ENCODE measurements around the gene DYRK1A. TPM values are rescaled to one million over a fixed set of nuclear protein-coding genes. Genes with fewer than 3 reads are reported as not detected.

Gene DYRK1A
- total and polyA plus RNA-seq, 2 experiments from 2014 or later, result 4.2 to 61.7 TPM

DNA sequence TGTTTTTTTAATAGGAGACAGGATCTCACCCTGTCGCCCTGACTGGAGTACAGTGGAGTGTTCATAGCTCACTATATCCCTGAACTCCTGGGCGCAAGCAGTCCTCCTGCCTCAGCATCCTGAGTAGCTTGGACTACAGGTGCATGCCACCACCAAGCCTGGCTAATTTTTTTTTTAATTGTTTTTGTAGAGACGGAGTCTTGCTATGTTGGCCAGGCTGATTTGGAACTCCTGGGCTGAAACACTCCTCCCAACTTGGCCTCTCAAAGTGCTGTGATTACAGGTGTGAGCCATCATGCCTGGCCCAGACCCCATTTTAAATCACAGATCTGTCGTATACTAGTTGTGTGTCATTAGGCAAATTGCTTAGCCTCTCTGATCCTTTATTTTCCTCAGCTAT, 161.1 kb downstream of the DYRK1A start:
- no peak for DNase-seq (ENCODE audit: low read depth in 1 of 2, low spot score in 1 of 2)
- Histone ChIP-seq H3K36me3 (no peaks in the 10 kb centered on the region), H3K27ac (no peak overlapping the region), H3K4me1 (ENCODE audit: low read depth) (peaks cover 12% of the 10 kb centered on the region), H3K27me3 (no peaks in the 10 kb centered on the region), H3K9me3 (ENCODE audit: low read depth) (no peaks in the 10 kb centered on the region), H3K4me3 (no peak overlapping the region)
- TF ChIP-seq, protein P1, sequence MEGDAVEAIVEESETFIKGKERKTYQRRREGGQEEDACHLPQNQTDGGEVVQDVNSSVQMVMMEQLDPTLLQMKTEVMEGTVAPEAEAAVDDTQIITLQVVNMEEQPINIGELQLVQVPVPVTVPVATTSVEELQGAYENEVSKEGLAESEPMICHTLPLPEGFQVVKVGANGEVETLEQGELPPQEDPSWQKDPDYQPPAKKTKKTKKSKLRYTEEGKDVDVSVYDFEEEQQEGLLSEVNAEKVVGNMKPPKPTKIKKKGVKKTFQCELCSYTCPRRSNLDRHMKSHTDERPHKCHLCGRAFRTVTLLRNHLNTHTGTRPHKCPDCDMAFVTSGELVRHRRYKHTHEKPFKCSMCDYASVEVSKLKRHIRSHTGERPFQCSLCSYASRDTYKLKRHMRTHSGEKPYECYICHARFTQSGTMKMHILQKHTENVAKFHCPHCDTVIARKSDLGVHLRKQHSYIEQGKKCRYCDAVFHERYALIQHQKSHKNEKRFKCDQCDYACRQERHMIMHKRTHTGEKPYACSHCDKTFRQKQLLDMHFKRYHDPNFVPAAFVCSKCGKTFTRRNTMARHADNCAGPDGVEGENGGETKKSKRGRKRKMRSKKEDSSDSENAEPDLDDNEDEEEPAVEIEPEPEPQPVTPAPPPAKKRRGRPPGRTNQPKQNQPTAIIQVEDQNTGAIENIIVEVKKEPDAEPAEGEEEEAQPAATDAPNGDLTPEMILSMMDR (IDR thresholded peaks at IDR 0.05; ENCODE audit: low read depth, low read length), result no peak

DNA sequence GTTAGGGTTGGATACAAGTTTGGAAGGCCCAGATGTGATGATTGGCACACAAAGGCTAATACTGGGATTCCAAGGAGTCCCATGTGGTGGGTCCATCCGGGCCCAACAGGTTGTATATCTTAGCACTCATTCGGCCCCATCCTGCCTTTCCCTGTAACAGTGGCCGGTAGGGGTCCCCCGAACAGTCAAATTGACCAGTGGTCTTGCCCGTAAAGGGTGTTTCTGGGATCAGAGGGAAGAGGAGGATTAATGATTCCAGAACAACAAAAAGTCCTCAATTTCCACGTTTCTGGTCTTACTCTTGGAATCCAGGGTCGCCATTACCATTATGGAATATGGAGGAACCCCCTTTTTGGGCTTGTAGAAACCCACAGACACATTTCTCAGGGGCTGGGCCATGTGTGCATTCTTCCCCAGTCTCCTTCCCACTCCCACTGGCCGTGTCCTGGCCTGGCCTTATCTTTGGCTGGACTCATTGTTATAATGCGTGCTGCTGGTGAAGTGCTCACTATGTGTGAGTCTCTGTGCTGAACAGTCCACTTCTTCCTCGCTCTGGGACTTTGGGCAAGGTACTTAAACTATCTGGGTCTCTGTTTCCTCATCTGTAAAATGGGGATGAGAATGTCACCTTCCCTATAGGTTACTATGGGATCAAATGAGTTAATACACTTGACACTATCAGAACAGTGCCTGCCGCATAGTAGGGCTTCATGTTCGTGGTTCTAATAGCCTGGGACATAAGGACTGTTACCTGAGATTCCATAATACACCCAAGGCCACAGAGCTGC, 161.8 kb downstream of the DYRK1A start:
- H3K4me3 ChIP-seq, result no peak overlapping the region
- no peaks in the 10 kb centered on the region for H3K9me3 ChIP-seq (ENCODE audit: low read depth)
- no peaks in the 10 kb centered on the region for H3K27me3 ChIP-seq
- TF ChIP-seq, protein P1 (IDR thresholded peaks at IDR 0.05; ENCODE audit: low read depth, low read length), result no peak
- H3K27ac ChIP-seq, result no peak overlapping the region
- no peak for DNase-seq (ENCODE audit: low read depth in 1 of 2, low spot score in 1 of 2)
- H3K4me1 ChIP-seq (ENCODE audit: low read depth), result peaks cover 12% of the 10 kb centered on the region
- H3K36me3 ChIP-seq, result no peaks in the 10 kb centered on the region

DNA sequence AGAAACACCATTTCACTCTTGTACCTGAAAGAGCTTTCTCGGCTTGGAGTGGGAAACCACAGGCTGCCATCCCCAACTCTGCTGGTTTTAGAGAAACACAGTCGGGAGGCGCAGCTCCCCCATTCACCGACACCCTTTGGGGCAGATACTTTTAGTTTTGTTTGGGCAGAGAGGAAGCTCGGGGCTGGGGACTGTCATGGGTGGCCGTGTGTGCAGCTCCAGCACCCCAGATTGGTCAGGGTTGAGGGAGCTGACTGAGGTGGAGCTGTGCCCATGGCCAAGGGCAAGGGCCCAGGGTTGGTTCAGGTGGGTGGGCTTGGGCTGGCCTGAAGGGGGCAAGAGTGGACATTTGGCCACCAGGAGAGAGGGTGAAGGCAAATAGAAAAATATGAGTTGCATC, 163.1 kb downstream of the DYRK1A start:
- Histone ChIP-seq H3K4me1 (ENCODE audit: low read depth) (peaks cover 12% of the 10 kb centered on the region), H3K9me3 (ENCODE audit: low read depth) (no peaks in the 10 kb centered on the region), H3K4me3 (no peak overlapping the region), H3K27me3 (no peaks in the 10 kb centered on the region), H3K27ac (no peak overlapping the region), H3K36me3 (no peaks in the 10 kb centered on the region)
- TF ChIP-seq, protein P1 (IDR thresholded peaks at IDR 0.05; ENCODE audit: low read depth, low read length), result no peak
- DNase-seq (ENCODE audit: low read depth in 1 of 2, low spot score in 1 of 2), result no peak

DNA sequence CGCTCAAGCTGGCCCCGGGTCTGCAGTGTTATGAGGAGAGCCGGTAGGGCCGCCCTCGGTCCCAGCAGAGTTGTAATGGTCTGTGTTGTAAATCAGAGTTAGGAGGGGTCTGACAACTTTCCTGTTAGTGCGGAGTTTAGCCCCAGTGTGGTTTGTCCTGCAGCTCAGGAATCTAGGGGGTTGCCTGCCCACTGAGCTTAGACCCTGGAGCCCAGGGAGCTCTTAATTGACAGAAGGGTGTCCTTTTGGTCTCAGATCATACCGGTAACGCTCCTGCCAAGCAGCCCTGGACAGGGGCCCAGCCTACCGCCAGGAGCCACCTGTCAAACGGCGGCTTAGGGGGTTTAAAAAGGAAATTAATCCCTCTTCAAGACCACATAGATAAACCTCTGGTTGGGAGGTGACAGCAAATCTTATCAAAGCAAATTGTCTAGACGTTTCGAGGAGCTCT, 164.4 kb downstream of the DYRK1A start:
- Histone ChIP-seq H3K4me3 (no peak overlapping the region), H3K4me1 (ENCODE audit: low read depth) (peaks cover 12% of the 10 kb centered on the region), H3K36me3 (no peaks in the 10 kb centered on the region), H3K9me3 (ENCODE audit: low read depth) (no peaks in the 10 kb centered on the region), H3K27me3 (no peaks in the 10 kb centered on the region), H3K27ac (peak overlapping the region; percentile 85)
- DNase-seq (ENCODE audit: low read depth in 1 of 2, low spot score in 1 of 2), result no peak
- TF ChIP-seq, protein P1 (IDR thresholded peaks at IDR 0.05; ENCODE audit: low read depth, low read length), result no peak

DNA sequence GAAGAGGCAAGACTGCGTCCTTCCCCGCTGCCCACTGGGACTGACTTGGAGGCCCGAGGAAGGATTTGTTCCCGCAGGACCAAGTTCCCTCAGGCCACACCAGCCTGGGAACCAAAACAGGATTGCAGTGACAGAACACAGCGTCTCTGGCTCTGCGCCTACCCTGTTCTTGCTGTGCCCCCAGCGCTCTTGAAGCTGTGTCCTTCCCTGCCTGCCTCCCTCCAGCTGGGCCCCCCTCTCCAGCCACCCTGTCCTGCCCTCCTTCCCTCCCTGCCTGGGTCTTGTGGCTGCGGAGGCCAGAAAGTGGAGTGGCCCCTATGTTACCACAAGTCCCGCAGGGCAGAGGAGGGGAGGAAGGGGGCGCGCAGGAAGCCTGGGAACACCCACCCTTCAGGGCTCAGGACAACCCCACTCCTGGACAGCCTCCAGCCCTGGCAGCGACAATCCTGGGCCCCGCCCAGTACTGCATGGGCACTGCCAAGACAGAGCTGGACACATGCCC, 164.9 kb downstream of the DYRK1A start:
- Histone ChIP-seq H3K4me3 (no peak overlapping the region), H3K27me3 (no peaks in the 10 kb centered on the region), H3K4me1 (ENCODE audit: low read depth) (peaks cover 12% of the 10 kb centered on the region), H3K36me3 (no peaks in the 10 kb centered on the region), H3K9me3 (ENCODE audit: low read depth) (no peaks in the 10 kb centered on the region), H3K27ac (peak overlapping the region; percentile 85)
- TF ChIP-seq, protein P1 (IDR thresholded peaks at IDR 0.05; ENCODE audit: low read depth, low read length), result no peak
- no peak for DNase-seq (ENCODE audit: low read depth in 1 of 2, low spot score in 1 of 2)

All from cardiac muscle cell (in vitro differentiated cells and primary cell).